Parathyroid adenoma (tissue), 2 donors: ENCODE data around the gene ACSM2A.

ENCODE experiments used
- H2AFZ ChIP-seq: fragments of 300-600 bp; sonication (generic); one replicate; pipeline ENCODE4 v1.7.0; 2017; ENCODE audit warnings: antibody characterized with exemption, mild to moderate bottlenecking
- H3K27ac ChIP-seq: fragments of 300-600 bp; sonication (generic); one replicate; pipeline ENCODE4 v1.7.0; 2017
- H3K27me3 ChIP-seq: fragments of 300-600 bp; sonication (generic); one replicate; pipeline ENCODE4 v1.7.0; 2017; ENCODE audit warnings: low read length; ENCODE audit not compliant: control insufficient read depth, insufficient read depth
- H3K36me3 ChIP-seq: fragments of 300-600 bp; sonication (generic); one replicate; pipeline ENCODE4 v1.7.0; 2017; ENCODE audit warnings: low read length; ENCODE audit not compliant: control insufficient read depth, insufficient read depth
- H3K4me1 ChIP-seq: fragments of 300-600 bp; sonication (generic); one replicate; pipeline ENCODE4 v1.7.0; 2017; ENCODE audit warnings: control low read depth
- H3K4me2 ChIP-seq: fragments of 300-600 bp; sonication (generic); one replicate; pipeline ENCODE4 v1.7.0; 2017; ENCODE audit warnings: low read length
- H3K4me3 ChIP-seq: fragments of 300-600 bp; sonication (generic); one replicate; pipeline ENCODE4 v1.7.0; 2017; ENCODE audit warnings: low read depth, low read length
- H3K79me2 ChIP-seq: fragments of 300-600 bp; sonication (generic); one replicate; pipeline ENCODE4 v1.7.0; 2017; ENCODE audit warnings: control low read depth
- H3K9ac ChIP-seq: fragments of 300-600 bp; sonication (generic); one replicate; pipeline ENCODE4 v1.7.0; 2017; ENCODE audit warnings: mild to moderate bottlenecking
- H3K9me3 ChIP-seq: fragments of 300-600 bp; sonication (generic); one replicate; pipeline ENCODE4 v1.7.0; 2017; ENCODE audit warnings: low read length; ENCODE audit not compliant: control insufficient read depth
- CTCF ChIP-seq: fragments of 300-600 bp; sonication (generic); IDR thresholded peaks from one replicate; pipeline ENCODE4 v1.7.0; 2017; ENCODE audit warnings: antibody characterized with exemption, mild to moderate bottlenecking
- donor health status: primary hyperparathyroidism.

The ACSM2A gene

GRCh38 chr16:20504418-20504817 lies 53.1 kb downstream of the ACSM2A start:
- Histone ChIP-seq H2AFZ (no peak overlapping the region), H3K4me2 (no peak overlapping the region), H3K27ac (no peak overlapping the region), H3K4me3 (no peak overlapping the region), H3K9ac (no peak overlapping the region), H3K27me3 (no peaks in the 10 kb centered on the region), H3K79me2 (no peaks in the 10 kb centered on the region), H3K36me3 (no peaks in the 10 kb centered on the region), H3K9me3 (no peaks in the 10 kb centered on the region), H3K4me1 (no peaks in the 10 kb centered on the region)
- TF ChIP-seq CTCF: no peak

- Histone ChIP-seq H3K4me2 (no peak overlapping the region), H2AFZ (no peak overlapping the region), H3K4me1 (no peaks in the 10 kb centered on the region), H3K27me3 (no peaks in the 10 kb centered on the region), H3K36me3 (no peaks in the 10 kb centered on the region), H3K79me2 (no peaks in the 10 kb centered on the region), H3K4me3 (no peak overlapping the region), H3K9ac (no peak overlapping the region), H3K9me3 (no peaks in the 10 kb centered on the region), H3K27ac (no peak overlapping the region)
- no peak for TF ChIP-seq CTCF
Observed at GRCh38 chr16:20507280-20507679, 56.0 kb downstream of the ACSM2A start.

- H3K79me2 ChIP-seq: no peaks in the 10 kb centered on the region
- no peaks in the 10 kb centered on the region for H3K36me3 ChIP-seq
- H2AFZ ChIP-seq: no peak overlapping the region
- H3K9ac ChIP-seq: no peak overlapping the region
- no peak overlapping the region for H3K4me3 ChIP-seq
- no peak for TF ChIP-seq CTCF
- no peaks in the 10 kb centered on the region for H3K9me3 ChIP-seq
- no peaks in the 10 kb centered on the region for H3K27me3 ChIP-seq
- no peaks in the 10 kb centered on the region for H3K4me1 ChIP-seq
- no peak overlapping the region for H3K4me2 ChIP-seq
- no peak overlapping the region for H3K27ac ChIP-seq
Observed at GRCh38 chr16:20510323-20510722, 59.0 kb downstream of the ACSM2A start.

- no peaks in the 10 kb centered on the region for H3K36me3 ChIP-seq
- H3K9me3 ChIP-seq: no peaks in the 10 kb centered on the region
- no peak overlapping the region for H3K27ac ChIP-seq
- no peak overlapping the region for H3K9ac ChIP-seq
- no peak overlapping the region for H3K4me3 ChIP-seq
- no peak overlapping the region for H2AFZ ChIP-seq
- no peak for TF ChIP-seq CTCF
- H3K79me2 ChIP-seq: no peaks in the 10 kb centered on the region
- H3K4me2 ChIP-seq: no peak overlapping the region
- H3K4me1 ChIP-seq: no peaks in the 10 kb centered on the region
- H3K27me3 ChIP-seq: no peaks in the 10 kb centered on the region
Observed at GRCh38 chr16:20515688-20516090, 64.4 kb downstream of the ACSM2A start.

GRCh38 chr16:20517149-20517548 lies 65.8 kb downstream of the ACSM2A start:
- Histone ChIP-seq H3K79me2 (no peaks in the 10 kb centered on the region), H3K9me3 (no peaks in the 10 kb centered on the region), H3K9ac (no peak overlapping the region), H3K4me2 (no peak overlapping the region), H3K27ac (no peak overlapping the region), H3K36me3 (no peaks in the 10 kb centered on the region), H3K4me3 (no peak overlapping the region), H3K4me1 (no peaks in the 10 kb centered on the region), H3K27me3 (no peaks in the 10 kb centered on the region), H2AFZ (no peak overlapping the region)
- no peak for TF ChIP-seq CTCF
